Type B pancreatic cell (in vitro differentiated cells): ENCODE measurements around the gene ZDHHC14. TPM values are rescaled to one million over a fixed set of nuclear protein-coding genes. Genes with fewer than 3 reads are reported as not detected.
"Not testable (repeated sequence)": the region's sequence is repeated elsewhere in the genome, so short reads cannot be mapped to it uniquely, and the experiment has no call there.

ENCODE experiments used
- DNase-seq: peaks from one replicate; pipeline ENCODE4 v3.0.0; 2021; ENCODE audit warnings: mixed read lengths; ENCODE audit not compliant: unreplicated experiment; ENCODE audit errors: extremely low spot score
- H3K27ac Mint-ChIP-seq: 2 replicates; pipeline ENCODE4 v1.8.0; 2021; ENCODE audit warnings: mild to moderate bottlenecking, mixed read lengths
- H3K27me3 Mint-ChIP-seq: 2 replicates; pipeline ENCODE4 v1.8.0; 2021; ENCODE audit warnings: mixed read lengths
- H3K36me3 Mint-ChIP-seq: 2 replicates; pipeline ENCODE4 v1.8.0; 2021; ENCODE audit warnings: mixed read lengths
- H3K4me1 Mint-ChIP-seq: one replicate; pipeline ENCODE4 v1.8.0; 2021; ENCODE audit warnings: mixed read lengths; ENCODE audit not compliant: unreplicated experiment
- H3K4me3 Mint-ChIP-seq: 2 replicates; pipeline ENCODE4 v1.8.0; 2021; ENCODE audit warnings: mild to moderate bottlenecking, mixed read lengths
- H3K9me3 Mint-ChIP-seq: 2 replicates; pipeline ENCODE4 v1.8.0; 2021; ENCODE audit warnings: mixed read lengths
- CTCF ChIP-seq: fragments of 200-600 bp; sonication (generic); conservative IDR thresholded peaks from 2 replicates; pipeline ENCODE4 v1.5.0; 2021; ENCODE audit warnings: antibody characterized with exemption, mild to moderate bottlenecking
- total RNA-seq: library from RNA; stranded (reverse); gene quantifications from 2 replicates; pipeline ENCODE4 v1.2.1, GENCODE V29; 2021; ENCODE audit warnings: low replicate concordance

The ZDHHC14 gene
- total RNA-seq, 1 donor from 2014 or later: 11.1 TPM

DNA sequence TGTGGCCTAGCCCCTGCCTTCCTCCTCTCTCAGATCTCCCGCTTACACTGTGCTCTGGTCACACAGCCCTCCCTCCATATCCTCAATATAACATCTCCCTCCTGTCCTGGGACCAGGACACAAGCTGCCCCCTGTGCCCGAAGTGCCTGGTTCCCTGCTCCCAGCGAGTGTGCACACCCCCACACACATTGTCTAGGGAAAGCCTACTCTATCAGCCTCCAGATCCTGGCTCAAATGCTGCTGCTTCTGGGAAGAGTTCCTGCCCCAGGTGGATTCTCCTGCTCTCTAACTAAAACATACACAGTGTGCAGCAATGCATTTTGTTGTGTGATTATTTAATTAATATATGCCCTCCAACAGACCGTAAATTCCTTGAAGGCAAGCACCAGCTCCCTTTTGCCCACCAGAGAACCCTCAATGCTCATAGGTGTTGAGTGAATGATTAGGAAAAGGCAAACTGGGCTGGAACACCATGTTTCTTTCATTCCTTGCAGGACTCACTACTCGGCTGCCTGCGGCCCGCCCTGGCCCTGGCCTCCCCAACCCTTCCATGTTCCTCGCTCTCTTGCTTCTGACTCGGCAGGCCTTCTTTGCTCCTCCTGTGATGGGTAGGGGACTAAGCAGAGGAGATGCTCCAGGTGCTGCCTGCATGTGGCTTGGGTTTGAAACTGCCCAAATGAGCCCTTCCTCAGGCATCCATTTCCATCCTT, 194.6 kb downstream of the ZDHHC14 start:
- no peaks in the 10 kb centered on the region for H3K36me3 Mint-ChIP-seq
- H3K9me3 Mint-ChIP-seq: no peaks in the 10 kb centered on the region
- no peak for TF ChIP-seq CTCF
- DNase-seq: no peak
- no peak overlapping the region for H3K4me3 Mint-ChIP-seq
- no peaks in the 10 kb centered on the region for H3K4me1 Mint-ChIP-seq
- no peaks in the 10 kb centered on the region for H3K27me3 Mint-ChIP-seq
- no peak overlapping the region for H3K27ac Mint-ChIP-seq

DNA sequence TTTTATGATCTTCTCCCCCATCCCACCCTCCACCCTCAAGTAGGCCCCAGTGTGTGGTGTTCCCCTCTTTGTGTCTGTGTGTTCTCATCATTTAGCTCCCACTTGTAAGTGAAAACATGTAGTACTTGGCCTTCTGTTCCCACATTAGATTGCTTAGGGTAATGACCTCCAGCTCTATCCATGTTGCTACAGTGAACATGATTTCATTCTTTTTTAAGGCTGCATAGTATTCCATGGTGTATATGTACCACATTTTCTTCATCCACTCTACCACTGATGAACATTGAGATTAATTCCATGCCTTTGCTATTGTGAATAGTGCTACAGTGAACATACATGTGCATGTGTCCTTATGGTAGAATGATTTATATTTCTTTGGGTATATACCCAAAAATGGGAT, 196.0 kb downstream of the ZDHHC14 start:
- not testable (repeated sequence) for H3K4me1 Mint-ChIP-seq, H3K36me3 Mint-ChIP-seq, H3K27ac Mint-ChIP-seq, H3K27me3 Mint-ChIP-seq, DNase-seq, H3K9me3 Mint-ChIP-seq, H3K4me3 Mint-ChIP-seq

- not testable (repeated sequence) for H3K27ac Mint-ChIP-seq, DNase-seq, H3K36me3 Mint-ChIP-seq, H3K27me3 Mint-ChIP-seq, H3K4me1 Mint-ChIP-seq, H3K9me3 Mint-ChIP-seq, H3K4me3 Mint-ChIP-seq
Measured at GRCh38 chr6:157578527-157578926, 197.5 kb downstream of the ZDHHC14 start.

- Mint-ChIP-seq H3K27ac (no peak overlapping the region), H3K36me3 (no peaks in the 10 kb centered on the region), H3K4me1 (no peaks in the 10 kb centered on the region), H3K9me3 (no peaks in the 10 kb centered on the region), H3K27me3 (no peaks in the 10 kb centered on the region), H3K4me3 (no peak overlapping the region)
- TF ChIP-seq CTCF: no peak
- DNase-seq: no peak
Measured at GRCh38 chr6:157579467-157580031, 198.6 kb downstream of the ZDHHC14 start.

DNA sequence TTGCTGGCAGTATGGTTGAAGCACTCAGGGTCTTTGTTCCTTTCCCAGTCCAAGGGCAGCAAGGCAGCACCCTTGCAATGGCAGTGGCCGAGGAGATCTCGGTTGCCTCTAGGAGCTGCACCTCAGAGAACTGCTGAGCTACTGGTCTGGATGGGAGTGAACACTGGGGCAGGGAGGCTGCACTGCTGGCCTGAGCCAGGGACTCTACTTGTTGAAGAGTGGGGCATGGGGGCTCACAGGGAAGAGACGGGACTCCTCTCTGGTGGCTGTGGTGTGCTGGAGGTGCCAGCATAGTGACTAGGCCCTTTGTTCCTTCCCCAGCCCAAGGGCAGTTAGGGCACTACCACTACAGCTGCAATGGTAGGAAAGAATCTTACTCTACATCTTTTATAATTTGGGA, 203.0 kb downstream of the ZDHHC14 start:
- H3K27ac Mint-ChIP-seq: no peak overlapping the region
- DNase-seq: no peak
- no peak for TF ChIP-seq CTCF
- H3K4me3 Mint-ChIP-seq: no peak overlapping the region
- peaks cover 4% of the 10 kb centered on the region for H3K4me1 Mint-ChIP-seq
- no peaks in the 10 kb centered on the region for H3K9me3 Mint-ChIP-seq
- H3K27me3 Mint-ChIP-seq: no peaks in the 10 kb centered on the region
- peaks cover 3% of the 10 kb centered on the region for H3K36me3 Mint-ChIP-seq

DNA sequence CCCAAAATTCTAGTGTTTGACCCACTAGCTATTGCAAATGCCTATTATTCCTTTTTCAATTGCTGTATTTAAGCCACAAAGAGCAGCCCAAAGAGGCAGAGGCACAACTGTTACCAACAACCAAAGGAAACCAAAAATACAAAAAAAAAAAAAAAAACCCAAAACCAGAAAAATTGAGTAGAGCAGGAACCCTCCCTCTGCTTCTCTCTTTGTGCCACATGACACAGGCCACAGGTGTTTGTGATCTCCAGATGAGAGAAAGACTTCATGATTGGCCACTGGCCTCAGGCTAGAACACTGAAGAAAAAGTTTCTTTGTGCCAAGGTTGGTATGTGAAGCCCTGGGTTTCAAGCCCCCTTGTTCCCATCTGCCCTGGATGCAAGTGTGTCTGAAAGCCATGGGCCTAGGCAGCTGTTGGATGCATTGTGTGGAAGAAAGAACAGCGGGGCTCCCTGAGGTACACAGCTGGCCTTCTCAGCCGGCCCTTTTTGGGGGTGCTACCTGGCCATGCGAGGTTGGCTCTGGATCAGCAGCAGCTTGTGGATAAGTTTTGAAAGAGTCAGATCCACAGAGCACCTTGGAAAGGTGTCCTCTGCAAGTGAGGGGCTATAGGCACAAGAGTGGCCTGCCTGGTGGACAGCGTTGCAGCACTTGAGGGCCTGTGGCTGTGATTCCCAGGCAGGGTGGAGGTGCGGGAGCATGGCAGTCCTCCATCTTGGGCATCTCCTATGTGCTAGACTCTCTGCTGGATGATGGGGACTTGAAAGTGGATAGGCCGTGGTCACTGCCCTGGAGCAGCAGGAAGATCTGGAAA, 204.5 kb downstream of the ZDHHC14 start:
- Mint-ChIP-seq H3K9me3 (no peaks in the 10 kb centered on the region), H3K4me3 (no peak overlapping the region), H3K36me3 (peaks cover 7% of the 10 kb centered on the region), H3K27me3 (no peaks in the 10 kb centered on the region), H3K4me1 (peaks cover 4% of the 10 kb centered on the region), H3K27ac (peak overlapping the region; percentile 66)
- TF ChIP-seq CTCF: no peak
- DNase-seq: no peak
